Tibial nerve (tissue), 3 donors: ENCODE measurements around the gene INSYN1.

Source experiments
- POLR2A ChIP-seq, 2 donors: fragments of 450-650 bp; IDR thresholded peaks; one replicate each; pipeline ENCODE4 v1.6.1; 2017; ENCODE audit warnings: antibody characterized with exemption in 2 of 2, mild to moderate bottlenecking in 2 of 2, moderate library complexity in 2 of 2
- TF ChIP-seq, protein P1 (sequence below), 5 experiments: fragments of 200-600 bp in 3 of 5; fragments of 450-650 bp in 2 of 5; sonication (generic) in 3 of 5; IDR thresholded peaks; one replicate each; pipeline ENCODE4 v1.5.1; 2016 to 2019; ENCODE audit warnings: antibody characterized with exemption in 5 of 5, mild to moderate bottlenecking in 3 of 5, moderate library complexity in 2 of 5

DNA sequence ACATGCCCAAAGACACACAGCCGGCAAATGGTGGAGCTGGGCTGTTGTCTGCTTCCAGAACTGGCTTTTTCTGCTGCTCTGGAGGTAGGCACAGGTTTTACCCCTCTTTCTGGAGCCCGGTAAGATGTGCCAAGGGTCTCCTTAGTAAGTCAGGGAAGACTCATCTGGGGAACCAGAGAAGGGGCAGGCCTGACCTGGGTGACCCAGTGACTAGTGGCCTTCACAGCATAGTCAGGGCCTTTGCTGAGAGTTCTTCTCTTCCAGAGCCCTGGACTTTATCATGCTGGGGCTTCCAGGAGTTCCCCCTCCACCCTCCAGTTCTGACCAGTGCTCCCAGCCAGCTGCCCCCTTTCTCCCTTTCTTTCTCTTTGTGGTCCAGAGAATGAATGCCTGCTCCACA is 65.8 kb downstream of the INSYN1 start:
- TF ChIP-seq, protein P1, sequence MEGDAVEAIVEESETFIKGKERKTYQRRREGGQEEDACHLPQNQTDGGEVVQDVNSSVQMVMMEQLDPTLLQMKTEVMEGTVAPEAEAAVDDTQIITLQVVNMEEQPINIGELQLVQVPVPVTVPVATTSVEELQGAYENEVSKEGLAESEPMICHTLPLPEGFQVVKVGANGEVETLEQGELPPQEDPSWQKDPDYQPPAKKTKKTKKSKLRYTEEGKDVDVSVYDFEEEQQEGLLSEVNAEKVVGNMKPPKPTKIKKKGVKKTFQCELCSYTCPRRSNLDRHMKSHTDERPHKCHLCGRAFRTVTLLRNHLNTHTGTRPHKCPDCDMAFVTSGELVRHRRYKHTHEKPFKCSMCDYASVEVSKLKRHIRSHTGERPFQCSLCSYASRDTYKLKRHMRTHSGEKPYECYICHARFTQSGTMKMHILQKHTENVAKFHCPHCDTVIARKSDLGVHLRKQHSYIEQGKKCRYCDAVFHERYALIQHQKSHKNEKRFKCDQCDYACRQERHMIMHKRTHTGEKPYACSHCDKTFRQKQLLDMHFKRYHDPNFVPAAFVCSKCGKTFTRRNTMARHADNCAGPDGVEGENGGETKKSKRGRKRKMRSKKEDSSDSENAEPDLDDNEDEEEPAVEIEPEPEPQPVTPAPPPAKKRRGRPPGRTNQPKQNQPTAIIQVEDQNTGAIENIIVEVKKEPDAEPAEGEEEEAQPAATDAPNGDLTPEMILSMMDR (IDR thresholded peaks at IDR 0.05): no peak
- TF ChIP-seq POLR2A (IDR thresholded peaks at IDR 0.05): no peak
